Measurements from ENCODE around the gene ARHGAP44. TPM values are rescaled to one million over a fixed set of nuclear protein-coding genes. Genes with fewer than 3 reads are reported as not detected.

The ARHGAP44 gene
- total and polyA plus RNA-seq, 12 donors: 4.0 to 10.6 (median 8.4) TPM

GRCh38 chr17:12806630-12807029 lies 17.3 kb downstream of the ARHGAP44 start:
- Histone ChIP-seq H3K27ac (no peak overlapping the region), H3K36me3 (no peaks in the 10 kb centered on the region), H3K4me1 (peaks cover 0 to 7% (median 0%) of the 10 kb centered on the region in 9 donors), H3K27me3 (no peaks in the 10 kb centered on the region), H3K9me3 (peaks cover 0 to 25% (median 0%) of the 10 kb centered on the region in 11 donors), H3K4me3 (no peak overlapping the region)
- 92 to 96% methylated on average over 1 of the region's 1 CpG for WGBS, 2 donors
- TF ChIP-seq CTCF (IDR thresholded peaks at IDR 0.05): no peak
- intact Hi-C loops (cut with DNase I): loop anchor here in 1 of 10 donors (10.0 kb wide), 1 partner anchor 82 kb away; no protein-coding TSS in a partner anchor
- DNase-seq (no peak), ATAC-seq (no peak)

GRCh38 chr17:12808723-12809122 lies 19.4 kb downstream of the ARHGAP44 start:
- H3K27ac ChIP-seq: no peak overlapping the region
- DNase-seq: no peak
- WGBS, 2 donors: 83 to 84% methylated on average over 3 of the region's 3 CpGs
- H3K36me3 ChIP-seq: no peaks in the 10 kb centered on the region
- H3K4me1 ChIP-seq: peaks cover 0 to 10% (median 0%) of the 10 kb centered on the region in 9 donors
- TF ChIP-seq CTCF (IDR thresholded peaks at IDR 0.05): no peak
- ATAC-seq: no peak
- intact Hi-C loops (cut with DNase I): loop anchor here in 1 of 10 donors (10.0 kb wide), 1 partner anchor 84 kb away; no protein-coding TSS in a partner anchor
- no peaks in the 10 kb centered on the region for H3K27me3 ChIP-seq
- H3K4me3 ChIP-seq: no peak overlapping the region
- peaks cover 0 to 25% (median 0%) of the 10 kb centered on the region in 11 donors for H3K9me3 ChIP-seq

- peaks cover 0 to 15% (median 0%) of the 10 kb centered on the region in 11 donors for H3K9me3 ChIP-seq
- no peak for TF ChIP-seq CTCF (IDR thresholded peaks at IDR 0.05)
- intact Hi-C loops (cut with DNase I): no loop called here
- no peak for ATAC-seq
- 37 to 50% methylated on average over 5 of the region's 5 CpGs for WGBS, 2 donors
- no peaks in the 10 kb centered on the region for H3K27me3 ChIP-seq
- H3K4me3 ChIP-seq: no peak overlapping the region
- DNase-seq: no peak
- H3K36me3 ChIP-seq: no peaks in the 10 kb centered on the region
- peaks cover 0 to 10% (median 0%) of the 10 kb centered on the region in 9 donors for H3K4me1 ChIP-seq
- no peak overlapping the region for H3K27ac ChIP-seq
Measured at GRCh38 chr17:12812877-12813276, 23.6 kb downstream of the ARHGAP44 start.

DNA sequence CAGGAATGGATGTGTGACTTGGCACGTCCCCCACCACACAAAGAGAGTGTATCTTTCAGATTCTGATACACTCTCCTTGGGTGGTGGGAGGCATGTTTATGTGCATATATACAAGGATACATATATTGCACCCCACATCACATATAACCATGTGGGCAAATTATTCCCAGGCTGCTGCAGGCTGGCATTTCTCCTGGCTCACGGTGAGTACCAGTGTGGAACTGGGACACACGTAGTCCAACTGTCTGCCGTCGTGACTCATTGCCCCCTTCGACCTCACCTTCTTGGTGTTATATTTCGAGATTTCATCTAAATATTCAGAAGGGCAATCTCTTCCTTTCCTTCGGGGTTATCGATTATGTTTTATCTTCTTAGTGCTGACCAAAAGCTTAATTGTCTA lies 24.4 kb downstream of the ARHGAP44 start:
- intact Hi-C loops (cut with DNase I): no loop called here
- Histone ChIP-seq H3K36me3 (no peaks in the 10 kb centered on the region), H3K27me3 (no peaks in the 10 kb centered on the region), H3K27ac (no peak overlapping the region), H3K4me1 (peaks cover 0 to 10% (median 0%) of the 10 kb centered on the region in 9 donors), H3K4me3 (no peak overlapping the region), H3K9me3 (peaks cover 0 to 16% (median 0%) of the 10 kb centered on the region in 11 donors)
- no peak for ATAC-seq
- TF ChIP-seq CTCF (IDR thresholded peaks at IDR 0.05): no peak
- WGBS, 2 donors: 73 to 78% methylated on average over 9 of the region's 9 CpGs
- DNase-seq: no peak

All from heart right ventricle (tissue), 16 donors.